Gastroesophageal sphincter (tissue), 4 donors: ENCODE results near the gene PDCL3. TPM values are rescaled to one million over a fixed set of nuclear protein-coding genes. Genes with fewer than 3 reads are reported as not detected.

Experiments
- ATAC-seq: fragments of 150-250 bp; one replicate; pipeline ENCODE4 v1.9.1; 2016; ENCODE audit warnings: mild to moderate bottlenecking, moderate library complexity
- H3K27ac ChIP-seq, 4 donors: fragments of 200-600 bp; sonication (generic) in 3 of 4; 1 replicate in 3 of 4; 2 replicates in 1 of 4; pipeline ENCODE4 v1.5.1; 2016 to 2019
- H3K27me3 ChIP-seq: fragments of 200-600 bp; sonication (generic); one replicate; pipeline ENCODE4 v1.5.1; 2019
- H3K36me3 ChIP-seq, 2 donors: fragments of 200-600 bp; sonication (generic); one replicate each; pipeline ENCODE4 v1.5.1; 2019; ENCODE audit warnings: control low read depth in 1 of 2
- H3K4me1 ChIP-seq, 3 donors: fragments of 200-600 bp; sonication (generic); 1 replicate in 2 of 3; 2 replicates in 1 of 3; pipeline ENCODE4 v1.5.1; 2016 to 2019; ENCODE audit warnings: control low read depth in 2 of 3
- H3K4me3 ChIP-seq, 2 donors: fragments of 200-600 bp; sonication (generic); one replicate each; pipeline ENCODE4 v1.5.1; 2019; ENCODE audit warnings: mild to moderate bottlenecking in 1 of 2, moderate library complexity in 1 of 2
- H3K9me3 ChIP-seq, 3 donors: fragments of 200-600 bp; sonication (generic); one replicate each; pipeline ENCODE4 v1.5.1; 2017 to 2019; ENCODE audit warnings: control low read depth in 2 of 3
- CTCF ChIP-seq, 4 experiments: fragments of 200-600 bp in 2 of 4; fragments of 450-650 bp in 2 of 4; sonication (generic) in 1 of 4; IDR thresholded peaks; one replicate each; pipeline ENCODE4 v1.5.1; 2017 to 2019; ENCODE audit warnings: antibody characterized with exemption in 4 of 4, mild to moderate bottlenecking in 2 of 4, moderate library complexity in 2 of 4
- EP300 ChIP-seq: sonication (generic); formaldehyde crosslinking; IDR thresholded peaks from one replicate; pipeline ENCODE4 v1.6.1; 2017; ENCODE audit warnings: antibody characterized with exemption, mild to moderate bottlenecking
- POLR2A ChIP-seq, 2 donors: fragments of 450-650 bp; IDR thresholded peaks; one replicate each; pipeline ENCODE4 v1.6.1; 2017; ENCODE audit warnings: antibody characterized with exemption in 2 of 2, mild to moderate bottlenecking in 2 of 2, moderate library complexity in 1 of 2
- POLR2AphosphoS5 ChIP-seq: sonication (generic); formaldehyde crosslinking; IDR thresholded peaks from one replicate; pipeline ENCODE4 v1.6.1; 2017; ENCODE audit warnings: antibody characterized with exemption
- WGBS, 2 donors: methylation state at CpG; one replicate each; pipeline ENCODE4 v1.1.5; 2018; ENCODE audit warnings: low coverage in 1 of 2; 5-methylcytosine and 5-hydroxymethylcytosine counted together
- total RNA-seq, 4 donors: library from RNA; depleted of rRNA; stranded (reverse); fragments of >200 nt; gene quantifications; one replicate each; pipeline ENCODE4 v1.1.0, GENCODE V29; 2016

The PDCL3 gene
- total RNA-seq, 4 donors from 2014 or later, result 20.5 to 63.8 (median 42.5) TPM

GRCh38 chr2:100522430-100522829, 40.4 kb upstream of the PDCL3 start:
- Histone ChIP-seq H3K36me3 (no peaks in the 10 kb centered on the region), H3K27ac (no peak overlapping the region), H3K9me3 (no peaks in the 10 kb centered on the region), H3K27me3 (no peaks in the 10 kb centered on the region), H3K4me1 (no peaks in the 10 kb centered on the region), H3K4me3 (no peak overlapping the region)
- ATAC-seq, result no peak
- WGBS, 2 donors, result 67 to 75% methylated on average over 1 of the region's 1 CpG
- TF ChIP-seq EP300, result no peak
- TF ChIP-seq POLR2AphosphoS5, result no peak
- TF ChIP-seq CTCF (IDR thresholded peaks at IDR 0.05), result no peak
- no peak for TF ChIP-seq POLR2A (IDR thresholded peaks at IDR 0.05)

GRCh38 chr2:100524331-100524730, 38.5 kb upstream of the PDCL3 start:
- H3K27ac ChIP-seq, result no peak overlapping the region
- H3K9me3 ChIP-seq, result no peaks in the 10 kb centered on the region
- H3K36me3 ChIP-seq, result no peaks in the 10 kb centered on the region
- 59 to 89% methylated on average over 2 of the region's 2 CpGs for WGBS, 2 donors
- ATAC-seq, result no peak
- H3K27me3 ChIP-seq, result no peaks in the 10 kb centered on the region
- H3K4me3 ChIP-seq, result no peak overlapping the region
- TF ChIP-seq EP300, result no peak
- no peak for TF ChIP-seq POLR2AphosphoS5
- no peak for TF ChIP-seq POLR2A (IDR thresholded peaks at IDR 0.05)
- no peak for TF ChIP-seq CTCF (IDR thresholded peaks at IDR 0.05)
- no peaks in the 10 kb centered on the region for H3K4me1 ChIP-seq

- no peaks in the 10 kb centered on the region for H3K4me1 ChIP-seq
- no peak overlapping the region for H3K27ac ChIP-seq
- WGBS, 2 donors, result 0 to 67% methylated on average over 1 of the region's 1 CpG
- no peak overlapping the region for H3K4me3 ChIP-seq
- H3K27me3 ChIP-seq, result no peaks in the 10 kb centered on the region
- no peak for ATAC-seq
- no peaks in the 10 kb centered on the region for H3K36me3 ChIP-seq
- TF ChIP-seq POLR2A (IDR thresholded peaks at IDR 0.05), result no peak
- TF ChIP-seq POLR2AphosphoS5, result no peak
- no peak for TF ChIP-seq EP300
- TF ChIP-seq CTCF (IDR thresholded peaks at IDR 0.05), result no peak
- H3K9me3 ChIP-seq, result no peaks in the 10 kb centered on the region
Measured at GRCh38 chr2:100526868-100527267, 35.9 kb upstream of the PDCL3 start.

GRCh38 chr2:100527440-100528015, 35.3 kb upstream of the PDCL3 start:
- Histone ChIP-seq H3K36me3 (no peaks in the 10 kb centered on the region), H3K4me3 (no peak overlapping the region), H3K9me3 (no peaks in the 10 kb centered on the region), H3K4me1 (no peaks in the 10 kb centered on the region), H3K27ac (no peak overlapping the region), H3K27me3 (no peaks in the 10 kb centered on the region)
- no peak for ATAC-seq
- 50 to 67% methylated on average over 3 to 4 of the region's 7 CpGs for WGBS, 2 donors
- TF ChIP-seq POLR2A (IDR thresholded peaks at IDR 0.05) (no peak), CTCF (IDR thresholded peaks at IDR 0.05) (no peak), POLR2AphosphoS5 (no peak), EP300 (no peak)

- 85 to 88% methylated on average over 3 to 8 of the region's 8 CpGs for WGBS, 2 donors
- TF ChIP-seq POLR2AphosphoS5 (no peak), POLR2A (IDR thresholded peaks at IDR 0.05) (no peak), EP300 (no peak), CTCF (IDR thresholded peaks at IDR 0.05) (no peak)
- no peaks in the 10 kb centered on the region for H3K9me3 ChIP-seq
Measured at GRCh38 chr2:100529176-100529575, 33.6 kb upstream of the PDCL3 start.

More at GRCh38 chr2:100529176-100529575, 33.6 kb upstream of the PDCL3 start:
- ATAC-seq, result no peak
- no peaks in the 10 kb centered on the region for H3K36me3 ChIP-seq
- H3K27ac ChIP-seq, result no peak overlapping the region
- no peaks in the 10 kb centered on the region for H3K4me1 ChIP-seq
- no peak overlapping the region for H3K4me3 ChIP-seq
- no peaks in the 10 kb centered on the region for H3K27me3 ChIP-seq
